Endothelial cell of umbilical vein (primary cell): ENCODE results near the gene KBTBD4. TPM values are rescaled to one million over a fixed set of nuclear protein-coding genes. Genes with fewer than 3 reads are reported as not detected.
"Not testable (repeated sequence)": the region's sequence is repeated elsewhere in the genome, so short reads cannot be mapped to it uniquely, and the experiment has no call there.

ENCODE experiments used
- BruUV-seq: library from RNA; stranded (reverse); fragments of 400-500 nt; replicated peaks from 2 replicates; lab custom pipeline; 2021; lab: Mats Ljungman, UMichigan
- CTCF ChIA-PET: fragments of 300-600, 350-600 bp; sonication (Branson Sonifier 250); formaldehyde crosslinking; loops from one replicate; lab custom pipeline; 2021; ENCODE audit warnings: antibody characterized with exemption, inconsistent platforms; lab: Charles Lee
- POLR2A ChIA-PET: fragments of 300-600, 350-600 bp; sonication (Branson Sonifier 250); formaldehyde crosslinking; loops from one replicate; lab custom pipeline; 2021; ENCODE audit warnings: antibody characterized with exemption, inconsistent platforms; lab: Charles Lee
- DNase-seq: peaks from one replicate; pipeline ENCODE4 v3.0.0-alpha.2; 2011; ENCODE audit warnings: low read depth, low spot score
- FAIRE-seq: peaks from 2 replicates; lab custom pipeline; 2011; peaks lifted over from hg19 to GRCh38; lab: Jason Lieb, UNC
- H2AFZ ChIP-seq: 2 replicates; pipeline ENCODE4 v1.6.0; 2012; ENCODE audit warnings: low read depth, low read length, control low read depth, inconsistent platforms
- H3K27ac ChIP-seq: 2 replicates; pipeline ENCODE4 v1.5.1; 2011; ENCODE audit warnings: low read depth, mild to moderate bottlenecking, control low read depth, low read length, moderate library complexity; ENCODE audit not compliant: insufficient read depth
- H3K27me3 ChIP-seq, 2 experiments: 2 replicates each; pipeline versions ENCODE4 v1.6.0 to v1.6.1; 2011; ENCODE audit warnings: low read length in 2 of 2, mixed read lengths in 1 of 2; ENCODE audit not compliant: control insufficient read depth in 2 of 2, insufficient read depth in 2 of 2
- H3K36me3 ChIP-seq, 2 experiments: 2 replicates in 1 of 2; 3 replicates in 1 of 2; pipeline ENCODE4 v1.5.1; 2011; ENCODE audit warnings: low read length in 2 of 2, mild to moderate bottlenecking in 1 of 2, moderate library complexity in 1 of 2; ENCODE audit not compliant: control insufficient read depth in 2 of 2, insufficient read depth in 2 of 2; ENCODE audit errors: extremely low read depth in 1 of 2
- H3K4me1 ChIP-seq: 3 replicates; pipeline ENCODE4 v1.5.1; 2011; ENCODE audit warnings: mild to moderate bottlenecking, low read length; ENCODE audit not compliant: control insufficient read depth, insufficient read depth; ENCODE audit errors: extremely low read depth
- H3K4me2 ChIP-seq: 2 replicates; pipeline ENCODE4 v1.6.1; 2011; ENCODE audit warnings: low read length, control low read depth, mixed read lengths; ENCODE audit not compliant: insufficient read depth
- H3K4me3 ChIP-seq, 3 experiments: fragments of 200-600 bp in 1 of 3; sonication (generic), shearing (Covaris generic) in 1 of 3; replicated peaks in 1 of 3; 2 replicates each; pipeline ENCODE4 v1.5.1; 2011 to 2016; ENCODE audit warnings: control low read depth in 3 of 3, low read length in 3 of 3, mild to moderate bottlenecking in 2 of 3, inconsistent platforms in 1 of 3, low read depth in 1 of 3, moderate library complexity in 1 of 3; ENCODE audit not compliant: insufficient read depth in 1 of 3
- H3K79me2 ChIP-seq: 2 replicates; pipeline ENCODE4 v1.6.0; 2012; ENCODE audit warnings: low read length, inconsistent platforms; ENCODE audit not compliant: control insufficient read depth, insufficient read depth
- H3K9ac ChIP-seq: replicated peaks from 2 replicates; pipeline ENCODE3; 2011; ENCODE audit warnings: low read length, control low read depth; ENCODE audit not compliant: insufficient read depth; ENCODE audit errors: extremely low read depth
- H3K9me1 ChIP-seq: replicated peaks from 3 replicates; pipeline ENCODE4 v1.6.0; 2011; ENCODE audit warnings: mild to moderate bottlenecking, low read length; ENCODE audit not compliant: control insufficient read depth, insufficient read depth; ENCODE audit errors: extremely low read depth
- H3K9me3 ChIP-seq: replicated peaks from 2 replicates; pipeline ENCODE4 v1.5.1; 2012; ENCODE audit warnings: low read length, inconsistent platforms; ENCODE audit not compliant: control insufficient read depth, insufficient read depth
- H4K20me1 ChIP-seq: replicated peaks from 2 replicates; pipeline ENCODE3; 2011; ENCODE audit warnings: mild to moderate bottlenecking, low read length; ENCODE audit not compliant: control insufficient read depth, insufficient read depth; ENCODE audit errors: extremely low read depth
- CTCF ChIP-seq, 2 donors: IDR thresholded peaks; 1 replicate in 1 of 2; 2 replicates in 1 of 2; pipeline ENCODE4 v1.5.1; 2011; ENCODE audit warnings: low read length in 2 of 2, mild to moderate bottlenecking in 2 of 2, moderate library complexity in 2 of 2, control low read depth in 1 of 2, inconsistent platforms in 1 of 2, low read depth in 1 of 2; ENCODE audit not compliant: insufficient read depth in 1 of 2; ENCODE audit errors: extremely low read depth in 1 of 2
- EZH2 ChIP-seq: IDR thresholded peaks from 2 replicates; pipeline ENCODE4 v1.6.1; 2012; ENCODE audit warnings: borderline replicate concordance, low read depth, mild to moderate bottlenecking, moderate library complexity, low read length, inconsistent platforms; ENCODE audit not compliant: severe bottlenecking
- FOS ChIP-seq: IDR thresholded peaks from 2 replicates; pipeline ENCODE4 v1.6.1; 2011; ENCODE audit warnings: mild to moderate bottlenecking, low read length, moderate library complexity, borderline replicate concordance; ENCODE audit not compliant: insufficient read depth
- GATA2 ChIP-seq: IDR thresholded peaks from 2 replicates; pipeline ENCODE4 v1.7.0; 2011; ENCODE audit warnings: low read depth, mild to moderate bottlenecking, moderate library complexity, mixed read lengths, low read length; ENCODE audit not compliant: insufficient read length, insufficient read depth
- JUN ChIP-seq: IDR thresholded peaks from 2 replicates; pipeline ENCODE4 v1.6.1; 2011; ENCODE audit warnings: borderline replicate concordance, low read depth; ENCODE audit not compliant: insufficient read length, insufficient read depth
- MYC ChIP-seq: IDR thresholded peaks from one replicate; pipeline ENCODE4 v1.6.1; 2011; ENCODE audit warnings: mild to moderate bottlenecking, low read depth, low read length
- POLR2A ChIP-seq: IDR thresholded peaks from 2 replicates; pipeline ENCODE4 v1.6.1; 2012; ENCODE audit warnings: low read depth, mild to moderate bottlenecking, control low read depth, low read length
- POLR2AphosphoS5 ChIP-seq: IDR thresholded peaks from 2 replicates; pipeline ENCODE4 v1.6.1; 2012; ENCODE audit warnings: low read depth, mild to moderate bottlenecking, control low read depth, low read length, moderate library complexity; ENCODE audit not compliant: insufficient read depth
- dilution Hi-C: fragments of 300-500 bp; cut with MboI; formaldehyde crosslinking; loops from one replicate; pipeline ENCODE4 v1.15.0; 2019; ENCODE audit warnings: low sequenced_read_pairs; ENCODE audit not compliant: extremely low pct_ligation_motif_present
- intact Hi-C: fragments of 100-400 bp; cut with micrococcal nuclease; formaldehyde crosslinking; loops from one replicate; pipeline ENCODE4 v1.10.0; 2022
- polyA plus RNA-seq, 4 experiments: library from polyadenylated mRNA; depleted of rRNA in 3 of 4; stranded (reverse) in 3 of 4; unstranded in 1 of 4; fragments of >200 nt; gene quantifications; 2 replicates each; pipeline versions ENCODE4 v1.2.1 to v1.2.3, GENCODE V29; 2011 to 2012; ENCODE audit warnings: missing spikeins in 1 of 4
- total RNA-seq: library from RNA; stranded (reverse); gene quantifications from 2 replicates; pipeline ENCODE4 v1.2.3, GENCODE V29; 2021
- TF ChIP-seq, protein P1 (sequence below): IDR thresholded peaks from 2 replicates; pipeline ENCODE4 v1.6.1; 2011; ENCODE audit not compliant: insufficient read depth, insufficient read length

The KBTBD4 gene
- total and polyA plus RNA-seq, 2 donors (not counting 3 experiments of a cell fraction or from before 2014, with no cell fraction given): 16.3 to 23.2 TPM

DNA sequence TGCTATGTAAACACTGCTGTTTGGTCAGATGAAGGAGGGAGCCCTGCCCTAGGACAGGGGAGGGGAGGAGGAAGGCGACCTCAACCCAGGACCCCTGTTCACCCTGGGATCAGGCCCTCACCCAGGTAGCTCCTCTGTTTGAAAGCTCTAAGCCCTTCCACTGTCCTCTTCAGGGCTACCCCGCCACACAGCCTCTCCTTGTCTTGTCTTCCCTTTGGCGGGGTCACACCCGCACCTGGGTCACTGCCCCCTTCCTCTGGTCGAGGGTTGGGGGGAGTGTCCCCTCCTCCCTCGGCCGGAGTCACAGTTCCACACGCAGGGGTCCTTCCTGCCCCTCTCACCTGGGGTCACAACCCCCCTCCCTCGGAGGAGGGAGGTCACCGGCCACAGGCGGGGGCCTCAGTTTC lies 13.8 kb downstream of the KBTBD4 start:
- intact Hi-C loops: no loop called here
- CTCF ChIA-PET: interaction anchor here (0.6 to 1.8 kb wide), 7 partner anchors 8 to 110 kb away, joined by 3 to 7 read pairs (median 4); partner anchors contain the start of genes CELF1 and KBTBD4

DNA sequence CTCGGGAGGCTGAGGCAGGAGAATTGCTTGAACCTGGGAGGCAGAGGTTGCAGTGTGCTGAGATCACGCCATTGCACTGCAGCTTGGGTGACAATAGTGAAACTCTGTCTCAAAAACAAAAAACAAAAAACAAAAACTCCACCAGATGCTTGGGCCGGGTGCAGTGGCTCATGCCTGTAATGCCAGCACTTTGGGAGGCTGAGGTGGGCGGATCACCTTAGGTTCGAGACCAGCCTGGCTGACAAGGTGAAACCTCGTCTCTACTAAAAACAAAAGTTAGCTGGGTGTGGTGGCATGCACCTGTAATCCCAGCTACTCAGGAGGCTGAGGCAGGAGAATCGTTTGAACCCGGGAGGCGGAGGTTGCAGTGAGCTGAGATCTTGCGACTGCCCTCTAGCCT lies 14.4 kb downstream of the KBTBD4 start:
- H3K27me3 ChIP-seq, DNase-seq, H3K4me3 ChIP-seq, dilution Hi-C loops, H3K9me1 ChIP-seq, H3K27ac ChIP-seq, H2AFZ ChIP-seq, intact Hi-C loops, H3K9me3 ChIP-seq, H3K9ac ChIP-seq, FAIRE-seq, H3K36me3 ChIP-seq, POLR2A ChIA-PET, H4K20me1 ChIP-seq, H3K4me1 ChIP-seq: not testable (repeated sequence)
- H3K79me2 ChIP-seq: peaks cover 23% of the 10 kb centered on the region
- H3K4me2 ChIP-seq: peak overlapping the region; percentile 26
- TSS peak; percentile 22 for BruUV-seq
- CTCF ChIA-PET: interaction anchor here (0.6 to 1.8 kb wide), 6 partner anchors 8 to 110 kb away, joined by 3 to 7 read pairs (median 4); partner anchors contain the start of genes CELF1 and KBTBD4

More for the DNA sequence above, 13.8 kb downstream of the KBTBD4 start:
- H4K20me1 ChIP-seq: no peaks in the 10 kb centered on the region
- BruUV-seq: no TSS peak
- peaks cover 9% of the 10 kb centered on the region for H3K4me1 ChIP-seq
- TF ChIP-seq GATA2: no peak
- TF ChIP-seq JUN: no peak
- TF ChIP-seq MYC: no peak
- TF ChIP-seq CTCF (IDR thresholded peaks at IDR 0.05; ENCODE audit: extremely low read depth in 1 of 2, insufficient read depth in 1 of 2, low read depth in 1 of 2, low read length in 2 of 2): no peak
- TF ChIP-seq EZH2: no peak
- TF ChIP-seq POLR2AphosphoS5: no peak
- TF ChIP-seq, protein P1, sequence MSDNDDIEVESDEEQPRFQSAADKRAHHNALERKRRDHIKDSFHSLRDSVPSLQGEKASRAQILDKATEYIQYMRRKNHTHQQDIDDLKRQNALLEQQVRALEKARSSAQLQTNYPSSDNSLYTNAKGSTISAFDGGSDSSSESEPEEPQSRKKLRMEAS: no peak
- TF ChIP-seq FOS: no peak
- TF ChIP-seq POLR2A: no peak
- no peaks in the 10 kb centered on the region for H3K9me1 ChIP-seq
- H3K79me2 ChIP-seq: peaks cover 27% of the 10 kb centered on the region
- dilution Hi-C loops: no loop called here
- POLR2A ChIA-PET: no interaction called here
- H3K27me3 ChIP-seq: no peaks in the 10 kb centered on the region
- peak overlapping the region; percentile 13 to 87 (median 69) for H3K4me3 ChIP-seq
- H3K36me3 ChIP-seq: peaks cover 0 to 2% of the 10 kb centered on the region in 2 experiments
- H3K9ac ChIP-seq: peak overlapping the region; percentile 71
- peak overlapping the region; percentile 26 for H3K4me2 ChIP-seq
- FAIRE-seq (no peak), DNase-seq (no peak)
- no peaks in the 10 kb centered on the region for H3K9me3 ChIP-seq
- H3K27ac ChIP-seq: peak overlapping the region; percentile 56
- H2AFZ ChIP-seq: peak overlapping the region; percentile 45

- POLR2A ChIA-PET: interaction anchor here (0.7 kb wide), 2 partner anchors 31 to 96 kb away, joined by 8 to 10 read pairs; no protein-coding TSS in a partner anchor
- peaks cover 19% of the 10 kb centered on the region for H3K79me2 ChIP-seq
- H3K9me3 ChIP-seq, H3K4me2 ChIP-seq, H3K4me3 ChIP-seq, H3K9me1 ChIP-seq, H4K20me1 ChIP-seq, BruUV-seq, H2AFZ ChIP-seq, H3K27ac ChIP-seq, H3K27me3 ChIP-seq, intact Hi-C loops, H3K4me1 ChIP-seq, FAIRE-seq, H3K9ac ChIP-seq, H3K36me3 ChIP-seq, DNase-seq, dilution Hi-C loops, CTCF ChIA-PET: not testable (repeated sequence)
Observed at GRCh38 chr11:47562393-47562792, 16.4 kb downstream of the KBTBD4 start.
